Measurements from ENCODE around the gene PLIN5. TPM values are rescaled to one million over a fixed set of nuclear protein-coding genes. Genes with fewer than 3 reads are reported as not detected.

PLIN5 gene
- total RNA-seq, 1 donor from 2014 or later, result 2.1 TPM

DNA sequence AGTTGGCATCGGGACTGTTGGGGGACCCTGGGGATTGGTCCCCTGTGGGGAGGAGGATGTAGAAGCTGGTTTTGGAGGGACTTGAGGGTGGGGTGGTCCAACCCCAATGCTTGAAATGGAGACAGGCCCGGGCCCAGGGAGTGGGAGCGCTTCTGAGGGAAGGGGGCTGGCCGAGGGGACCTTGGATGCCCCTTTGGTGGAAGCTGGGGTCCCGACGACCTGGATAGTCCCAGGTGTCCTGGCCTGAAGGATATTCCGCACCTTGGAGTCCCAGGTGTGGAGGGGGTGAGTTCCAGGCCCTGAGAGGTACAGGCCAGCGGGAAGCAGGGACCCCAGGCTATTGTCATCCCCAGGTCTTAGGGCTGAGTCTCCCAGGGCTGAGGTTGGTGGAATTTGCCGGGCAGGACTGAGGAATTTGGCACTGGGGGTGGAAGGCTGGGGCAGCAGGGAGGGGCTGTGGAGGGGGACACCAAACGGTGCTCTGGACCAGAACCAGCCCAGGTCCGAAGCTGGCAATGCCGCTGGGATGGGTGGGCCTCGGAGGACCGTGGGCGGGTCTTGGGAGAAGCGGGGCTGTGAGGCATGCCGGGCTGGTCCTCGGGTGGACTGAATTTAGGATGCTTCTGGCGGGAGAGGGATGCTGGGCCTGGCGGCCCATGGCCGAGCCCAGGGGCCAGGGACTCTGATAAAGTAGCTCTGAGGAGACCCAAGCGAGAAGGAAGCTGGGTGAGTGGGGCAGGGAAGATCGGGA, 61.1 kb downstream of the PLIN5 start:
- H3K4me1 ChIP-seq (ENCODE audit: control insufficient read depth in 3 of 3, insufficient read depth in 3 of 3, low read length in 3 of 3), result peaks cover 8 to 25% (median 19%) of the 10 kb centered on the region in 3 donors
- H3K27me3 ChIP-seq (ENCODE audit: control insufficient read depth in 3 of 3, insufficient read depth in 3 of 3, low read length in 3 of 3), result no peaks in the 10 kb centered on the region
- peaks cover 18 to 24% (median 19%) of the 10 kb centered on the region in 3 donors for H3K36me3 ChIP-seq (ENCODE audit: control insufficient read depth in 3 of 3, insufficient read depth in 3 of 3, low read length in 3 of 3)
- no peaks in the 10 kb centered on the region for H3K9me3 ChIP-seq (ENCODE audit: control insufficient read depth in 3 of 3, low read length in 3 of 3)
- peak overlapping the region; percentile 19 for H3K27ac ChIP-seq (ENCODE audit: low read depth, low read length)
- H3K4me3 ChIP-seq (ENCODE audit: low read length in 3 of 3), result peak overlapping the region in 1 of 3 donors; percentile 48
- H3K9ac ChIP-seq (ENCODE audit: low read depth in 1 of 3, low read length in 3 of 3), result peak overlapping the region; percentile 10 to 45 (median 23)

DNA sequence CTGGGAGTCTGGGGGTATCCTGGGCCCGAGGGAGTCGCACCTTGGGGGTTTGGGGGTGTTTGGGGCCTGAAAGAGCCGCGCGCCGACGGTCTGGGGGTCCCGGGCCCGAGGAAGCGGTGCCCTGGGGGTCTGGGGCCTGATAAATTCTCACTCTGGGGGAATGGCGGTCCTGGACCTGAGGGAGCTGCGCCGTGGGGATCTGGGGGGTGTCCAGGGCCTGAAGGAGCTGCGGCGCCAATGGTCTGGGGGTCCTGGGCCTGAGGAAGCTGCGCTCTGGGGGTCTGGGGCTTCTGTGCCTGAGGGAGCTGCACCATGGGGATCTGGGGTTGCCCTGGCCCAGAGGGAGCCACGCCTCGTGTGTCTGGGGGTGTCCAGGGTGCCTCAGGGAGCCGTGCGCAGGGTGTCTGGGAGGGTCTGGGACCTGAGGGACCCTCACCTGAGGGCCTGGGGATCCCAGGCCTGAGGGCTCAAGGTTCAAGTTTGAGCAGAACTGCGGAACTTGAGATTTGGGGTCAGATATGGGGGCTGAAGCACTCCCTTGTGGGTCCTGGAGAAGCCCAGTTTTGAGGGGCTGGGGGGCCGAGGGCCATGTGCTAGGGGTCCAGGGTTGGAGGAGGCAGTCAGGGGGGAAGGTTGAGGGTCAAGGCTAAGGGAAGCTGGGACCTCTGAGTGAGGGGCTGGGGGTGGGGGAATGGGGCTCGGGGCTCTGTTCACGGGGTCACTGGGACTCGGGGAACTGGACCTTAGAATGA, 61.8 kb downstream of the PLIN5 start:
- H3K9ac ChIP-seq (ENCODE audit: low read depth in 1 of 3, low read length in 3 of 3), result peak overlapping the region; percentile 76 to 87 (median 82)
- peaks cover 14 to 20% (median 16%) of the 10 kb centered on the region in 3 donors for H3K36me3 ChIP-seq (ENCODE audit: control insufficient read depth in 3 of 3, insufficient read depth in 3 of 3, low read length in 3 of 3)
- H3K4me3 ChIP-seq (ENCODE audit: low read length in 3 of 3), result peak overlapping the region; percentile 70 to 75 (median 74)
- no peaks in the 10 kb centered on the region for H3K9me3 ChIP-seq (ENCODE audit: control insufficient read depth in 3 of 3, low read length in 3 of 3)
- H3K4me1 ChIP-seq (ENCODE audit: control insufficient read depth in 3 of 3, insufficient read depth in 3 of 3, low read length in 3 of 3), result peaks cover 8 to 25% (median 19%) of the 10 kb centered on the region in 3 donors
- peak overlapping the region; percentile 40 for H3K27ac ChIP-seq (ENCODE audit: low read depth, low read length)
- no peaks in the 10 kb centered on the region for H3K27me3 ChIP-seq (ENCODE audit: control insufficient read depth in 3 of 3, insufficient read depth in 3 of 3, low read length in 3 of 3)

Other genes starting within 250 kb of the PLIN5 start
- gene TMIGD2, start 232.8 kb downstream of the PLIN5 start, total RNA-seq, result 0.52 TPM
- not detected for gene FSD1, start 230.6 kb downstream of the PLIN5 start, total RNA-seq
- gene STAP2, start 196.4 kb downstream of the PLIN5 start, total RNA-seq, result 5.2 TPM
- 5.7 TPM for gene MPND, start 191.7 kb downstream of the PLIN5 start, total RNA-seq
- gene SH3GL1, start 134.7 kb downstream of the PLIN5 start, total RNA-seq, result 16.2 TPM
- gene CHAF1A, start 132.6 kb downstream of the PLIN5 start, total RNA-seq, result 6.3 TPM
- 89.8 TPM for gene UBXN6, start 77.4 kb downstream of the PLIN5 start, total RNA-seq
- gene HDGFL2, start 62.9 kb downstream of the PLIN5 start, total RNA-seq, result 33.9 TPM
- gene PLIN4, start 16.7 kb downstream of the PLIN5 start, total RNA-seq, result 15.7 TPM
- gene LRG1, start 4.8 kb upstream of the PLIN5 start, total RNA-seq, result 0.52 TPM
- gene SEMA6B, start 24.5 kb upstream of the PLIN5 start, total RNA-seq, result 11.5 TPM
- 5.7 TPM for gene TNFAIP8L1, start 104.3 kb upstream of the PLIN5 start, total RNA-seq
- gene MYDGF, start 135.1 kb upstream of the PLIN5 start, total RNA-seq, result 44.4 TPM
- 16.2 TPM for gene DPP9, start 188.6 kb upstream of the PLIN5 start, total RNA-seq

Data from skeletal muscle tissue (tissue), 4 donors.